GM12864 (cell line): ENCODE data around the gene HDX.

Source experiments
- DNase-seq: peaks from one replicate; pipeline ENCODE4 v3.0.0-alpha.2; 2011; ENCODE audit warnings: low read depth
- H3K4me3 ChIP-seq: 2 replicates; pipeline ENCODE4 v1.5.1; 2011; ENCODE audit warnings: mild to moderate bottlenecking, low read depth, low read length, control low read depth
- CTCF ChIP-seq: IDR thresholded peaks from 2 replicates; pipeline ENCODE4 v1.5.1; 2011; ENCODE audit warnings: low read depth, mild to moderate bottlenecking, moderate library complexity, low read length, control low read depth, inconsistent platforms; ENCODE audit errors: missing control alignments

HDX gene

DNA sequence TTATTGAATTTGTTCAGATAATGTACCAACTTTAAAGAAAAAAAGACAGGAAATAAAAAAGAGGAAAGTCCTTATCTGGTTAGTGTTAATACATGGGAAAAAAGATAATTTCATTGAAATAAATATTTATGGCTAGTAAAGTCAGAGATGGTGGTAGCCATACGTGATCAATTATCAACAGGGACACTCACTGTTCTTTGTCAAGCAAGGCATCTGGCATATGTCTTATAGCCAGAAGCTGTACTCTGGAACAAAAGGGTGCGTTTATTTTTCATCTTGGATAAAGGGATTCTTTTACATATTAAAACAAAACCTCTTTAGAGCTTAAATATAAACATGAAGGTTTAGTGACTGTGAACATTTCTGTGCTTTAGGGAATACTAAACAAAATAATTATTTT is 26.7 kb downstream of the HDX start:
- H3K4me3 ChIP-seq = no peak overlapping the region
- DNase-seq = no peak
- no peak for TF ChIP-seq CTCF

GRCh38 chrX:84475101-84475500 is 27.2 kb downstream of the HDX start:
- TF ChIP-seq CTCF = no peak
- H3K4me3 ChIP-seq = no peak overlapping the region
- DNase-seq = no peak

- no peak for TF ChIP-seq CTCF
- no peak for DNase-seq
- H3K4me3 ChIP-seq = no peak overlapping the region
Observed at GRCh38 chrX:84469226-84469625, 33.0 kb downstream of the HDX start.

DNA sequence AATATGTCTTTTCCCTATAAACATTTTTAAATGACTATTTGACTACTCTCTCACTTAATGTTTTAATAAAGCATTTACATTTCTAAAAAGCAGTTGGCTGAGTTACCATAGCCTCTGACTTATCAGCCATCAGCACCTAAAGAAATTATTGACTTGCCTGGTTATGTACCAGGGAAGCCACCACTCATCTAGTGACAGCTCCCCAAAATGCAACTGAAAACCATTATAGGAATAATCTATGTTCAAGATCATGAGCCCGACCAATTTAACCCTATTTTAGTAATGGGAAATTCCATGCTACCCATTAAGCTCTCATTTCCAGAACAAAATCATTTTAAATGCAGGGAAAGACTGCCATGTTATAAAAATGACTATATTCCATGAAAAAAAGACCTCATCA is 34.4 kb downstream of the HDX start:
- no peak overlapping the region for H3K4me3 ChIP-seq
- TF ChIP-seq CTCF = no peak
- DNase-seq = no peak

- DNase-seq = no peak
- H3K4me3 ChIP-seq = no peak overlapping the region
- no peak for TF ChIP-seq CTCF
Observed at GRCh38 chrX:84453351-84454246, 48.7 kb downstream of the HDX start.

- DNase-seq = no peak
- H3K4me3 ChIP-seq = no peak overlapping the region
- no peak for TF ChIP-seq CTCF
Observed at GRCh38 chrX:84441143-84441542, 61.1 kb downstream of the HDX start.

GRCh38 chrX:84415140-84415539 is 87.1 kb downstream of the HDX start:
- no peak for TF ChIP-seq CTCF
- DNase-seq = no peak
- no peak overlapping the region for H3K4me3 ChIP-seq
